Stimulated activated CD4-positive, alpha-beta T cell treated with anti-CD3 and anti-CD28 coated beads, Interleukin-1b, Interleukin-23, amount 100 ng/mL, for 4 hours (primary cell): ENCODE results near the gene UBN1.

ENCODE experiments used
- DNase-seq, 2 donors: peaks; one replicate each; pipeline ENCODE4 v3.0.0-alpha.2; 2020; ENCODE audit warnings: low read depth in 2 of 2

UBN1 gene

DNA sequence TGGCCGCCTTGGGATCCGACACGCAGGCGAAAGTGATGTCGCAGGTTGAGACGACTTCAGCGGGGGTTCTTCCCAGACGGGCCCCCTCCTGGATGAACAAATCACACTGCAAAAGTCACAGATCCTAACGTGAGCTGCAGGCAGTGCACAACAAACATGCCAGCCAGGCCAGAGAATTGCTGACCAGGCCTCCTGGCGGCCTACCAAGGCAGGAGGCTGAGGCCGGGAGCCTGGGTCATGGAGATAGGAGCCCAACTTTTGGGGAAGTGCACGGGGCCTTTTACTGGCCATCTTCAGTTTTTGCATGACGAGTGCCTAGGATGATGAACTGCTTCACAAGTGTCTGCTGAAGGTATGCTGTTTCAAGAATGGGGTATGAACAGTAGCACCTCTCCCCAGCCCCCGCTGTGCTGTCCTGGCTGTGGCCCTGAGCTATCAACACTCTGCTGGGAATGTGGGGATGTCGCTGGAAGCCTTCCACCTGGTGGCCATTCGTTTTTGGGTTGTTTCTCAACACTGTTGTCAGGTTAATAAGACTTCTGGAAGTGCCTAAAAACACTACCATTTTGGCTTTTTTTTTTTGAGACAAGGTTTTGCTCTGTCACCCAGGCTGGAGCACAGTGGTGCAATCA, 32.6 kb upstream of the UBN1 start:
- DNase-seq: no peak

DNA sequence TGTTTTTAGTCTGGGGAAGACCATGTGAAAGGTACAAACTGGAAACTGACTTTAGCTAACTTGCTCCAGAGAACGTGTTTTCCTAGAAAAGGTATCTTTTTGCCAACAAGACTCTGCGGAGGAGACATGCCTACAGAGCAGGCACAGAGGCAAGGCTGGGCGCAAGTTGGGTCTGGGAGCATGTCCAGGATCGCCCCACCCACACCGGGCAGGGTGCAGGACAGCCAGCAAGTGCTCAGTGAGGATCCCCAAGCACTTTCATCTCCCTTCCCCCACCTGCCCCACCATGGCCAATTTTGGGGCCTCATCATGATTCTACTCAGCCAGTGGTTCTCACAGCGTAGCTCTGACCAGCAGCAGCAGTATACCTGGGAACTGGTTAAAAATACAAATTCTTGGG, 26.6 kb upstream of the UBN1 start:
- no peak for DNase-seq

GRCh38 chr16:4825196-4825595, 22.1 kb upstream of the UBN1 start:
- no peak for DNase-seq

GRCh38 chr16:4826526-4826925, 20.8 kb upstream of the UBN1 start:
- DNase-seq: no peak

- no peak for DNase-seq
Measured at GRCh38 chr16:4826980-4827379, 20.3 kb upstream of the UBN1 start.

- DNase-seq: no peak
Measured at GRCh38 chr16:4828567-4829321, 18.5 kb upstream of the UBN1 start.

DNA sequence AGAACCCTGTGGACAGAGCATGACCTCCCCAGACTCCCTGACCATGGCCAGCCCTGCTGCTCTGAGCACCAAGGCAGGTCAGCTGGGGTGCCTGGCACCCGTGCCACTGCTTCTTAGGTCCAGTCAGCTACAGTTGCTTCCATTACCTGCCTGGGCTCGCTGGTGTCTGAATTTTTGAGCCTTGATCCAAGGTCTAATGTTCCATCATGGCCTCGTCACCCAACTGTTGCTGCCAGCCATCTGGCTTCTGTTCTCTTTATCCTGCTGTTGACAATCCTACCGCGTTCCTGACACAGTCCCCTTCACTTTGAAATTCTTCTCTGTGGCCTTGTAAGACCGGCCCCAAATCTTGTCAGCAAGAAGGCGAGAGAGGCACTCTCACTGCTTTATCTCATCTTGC, 16.9 kb upstream of the UBN1 start:
- no peak for DNase-seq

GRCh38 chr16:4831616-4832015, 15.7 kb upstream of the UBN1 start:
- no peak for DNase-seq

GRCh38 chr16:4832698-4833343, 14.5 kb upstream of the UBN1 start:
- no peak for DNase-seq

DNA sequence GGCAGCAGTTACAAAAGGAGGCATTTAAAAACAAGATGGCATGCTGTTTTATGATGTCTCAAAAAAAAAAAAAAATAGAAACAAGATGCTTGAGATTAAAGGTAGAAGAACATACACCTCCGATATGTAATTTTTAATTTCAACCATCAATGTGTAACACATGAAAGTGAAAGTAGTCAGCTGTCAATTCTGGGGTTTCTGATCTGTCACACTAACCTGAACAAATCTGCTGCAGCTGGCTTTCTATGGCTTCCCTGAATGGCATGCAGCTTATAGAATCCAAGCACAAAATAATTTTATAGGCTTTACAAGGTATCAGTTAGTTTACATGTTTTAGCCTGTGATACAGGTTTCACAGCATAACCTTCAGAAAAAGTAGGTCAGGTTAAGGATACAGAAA, 13.7 kb upstream of the UBN1 start:
- no peak for DNase-seq

- DNase-seq: no peak
Measured at GRCh38 chr16:4836727-4837126, 10.6 kb upstream of the UBN1 start.

DNA sequence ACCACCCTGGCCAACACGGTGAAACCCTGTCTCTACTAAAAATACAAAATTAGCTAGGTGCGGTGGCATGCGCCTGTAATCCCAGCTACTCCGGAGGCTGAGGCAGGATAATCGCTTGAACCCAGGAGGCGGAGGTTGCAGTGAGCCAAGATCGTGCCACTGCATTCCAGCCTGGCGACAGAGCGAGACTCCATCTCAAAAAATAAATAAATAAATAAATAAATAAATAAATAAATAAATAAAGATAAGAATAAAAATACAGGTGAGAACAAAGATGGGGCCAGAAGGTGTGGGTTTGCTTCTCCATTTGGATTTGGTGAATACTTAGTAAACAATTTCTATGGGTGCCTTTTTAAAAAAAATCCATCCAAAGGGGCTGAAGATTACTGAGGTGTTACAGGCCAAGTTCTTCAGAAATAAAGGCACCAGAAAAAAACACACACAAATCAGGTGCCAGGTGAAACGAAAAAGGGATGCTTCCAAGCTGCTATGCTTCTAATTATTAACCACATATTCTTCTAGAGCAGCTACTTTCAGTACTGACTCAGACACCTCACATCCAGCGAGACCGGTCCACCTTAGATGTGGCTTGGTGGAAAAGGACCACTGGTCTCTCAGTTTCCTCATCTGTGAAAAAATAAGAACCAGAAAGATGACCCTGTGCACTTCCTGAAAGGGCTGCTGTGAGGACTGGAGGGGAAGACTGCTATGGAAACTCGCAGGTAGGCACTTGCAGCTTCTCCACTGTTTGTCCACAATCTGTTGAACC, 9.4 kb upstream of the UBN1 start:
- no peak for DNase-seq

DNA sequence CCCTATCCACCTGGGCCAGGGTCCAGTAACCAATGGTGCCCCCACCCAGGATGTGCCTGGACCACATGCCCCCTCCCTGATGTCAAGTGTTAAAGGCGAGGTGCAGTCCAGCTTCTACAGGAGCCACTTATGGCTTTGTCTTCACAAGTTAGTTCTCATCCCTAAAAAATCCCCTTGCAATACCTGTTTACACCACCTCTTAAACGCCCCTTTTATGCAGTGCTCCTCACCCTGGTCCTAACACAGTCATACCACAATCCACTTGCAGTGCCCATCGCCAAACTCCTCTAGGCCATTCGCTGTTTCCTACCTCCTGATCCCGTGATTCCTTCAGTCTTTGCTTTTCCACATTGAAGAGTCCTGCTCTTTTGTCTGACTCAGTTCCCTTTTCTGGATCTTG, 7.3 kb upstream of the UBN1 start:
- no peak for DNase-seq

DNA sequence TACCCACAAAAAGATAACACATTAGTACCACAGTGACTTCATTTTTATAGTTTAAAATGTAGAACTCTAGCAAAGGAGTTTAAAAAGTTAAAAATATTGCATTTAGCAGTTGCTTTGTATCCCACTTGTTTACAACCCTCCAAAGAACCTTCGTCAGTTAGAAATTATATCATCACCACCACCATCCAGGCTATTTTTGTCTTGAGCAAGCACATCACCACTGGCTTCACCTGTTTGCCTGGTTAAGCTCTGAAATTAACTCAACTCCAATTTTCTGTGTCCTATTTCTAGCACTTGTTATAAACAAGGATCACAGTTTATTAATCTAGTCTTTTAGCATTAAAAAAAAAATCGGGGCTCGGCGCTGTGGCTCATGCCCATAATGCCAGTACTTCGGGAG, 6.3 kb upstream of the UBN1 start:
- no peak for DNase-seq

DNA sequence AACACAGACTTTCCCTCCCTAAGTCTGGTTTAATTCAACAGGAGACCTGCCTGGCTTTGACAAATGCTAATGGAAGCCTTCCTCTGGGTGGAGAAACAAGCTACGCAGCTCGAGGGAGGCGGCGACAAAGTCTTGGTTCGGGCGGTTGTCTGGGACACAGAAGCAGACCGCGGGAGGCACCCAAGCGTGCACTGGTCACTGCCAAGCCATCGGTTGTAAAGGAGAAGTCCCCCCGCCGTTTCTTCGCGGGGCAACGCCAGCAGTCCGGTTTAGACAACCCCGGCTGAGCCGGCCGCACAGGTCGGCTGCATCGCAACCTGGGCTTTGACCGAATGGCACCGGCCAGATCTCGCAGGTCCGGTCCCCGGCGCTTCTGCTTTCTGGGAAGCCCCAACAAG, 779 bp upstream of the UBN1 start:
- peak in 1 of 2 donors; percentile 3 for DNase-seq

DNA sequence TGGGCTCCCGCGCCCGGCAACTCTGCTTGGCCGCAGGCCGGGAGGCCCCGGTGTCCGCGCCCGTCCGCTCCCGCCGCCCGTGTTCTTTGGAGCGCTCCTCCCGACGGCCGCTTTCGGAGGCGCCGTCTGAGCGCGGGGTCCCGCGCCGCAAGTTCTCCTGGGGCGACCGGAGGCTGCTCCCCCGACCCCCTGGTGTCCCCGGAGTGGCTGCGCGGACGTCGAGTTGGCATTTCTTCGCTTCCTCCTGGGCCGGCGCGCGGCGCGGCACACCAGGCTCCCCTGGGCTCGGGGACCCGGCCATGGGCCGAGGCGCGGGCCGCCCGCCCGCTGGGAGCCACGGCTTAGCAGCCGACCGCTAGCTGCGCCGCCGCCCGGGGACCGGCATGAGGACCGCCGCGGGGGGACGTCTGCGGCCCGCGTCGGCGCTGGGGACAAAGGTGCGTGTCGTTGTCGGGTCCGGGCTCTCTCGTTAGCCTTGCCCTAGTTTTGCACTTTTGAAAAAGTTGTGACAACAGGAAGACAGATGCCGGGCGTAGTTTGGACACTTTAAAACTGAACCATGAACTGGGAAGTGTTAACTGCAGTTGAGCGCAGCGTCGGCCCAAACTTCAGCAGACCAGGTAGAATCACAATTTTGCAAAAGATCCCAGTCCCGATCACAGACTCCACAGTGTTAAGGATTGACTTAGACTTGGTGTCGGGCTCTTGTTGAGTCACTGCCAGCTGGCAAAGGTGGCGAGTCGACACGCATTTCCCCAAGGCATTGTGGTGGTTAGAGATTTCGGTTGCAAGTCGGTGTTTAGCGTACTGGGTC, 700 bp downstream of the UBN1 start:
- DNase-seq: peak; percentile 7 to 31

- no peak for DNase-seq
Measured at GRCh38 chr16:4850211-4850610, 2.9 kb downstream of the UBN1 start.

- DNase-seq: no peak
Measured at GRCh38 chr16:4852221-4852872, 5.1 kb downstream of the UBN1 start.

DNA sequence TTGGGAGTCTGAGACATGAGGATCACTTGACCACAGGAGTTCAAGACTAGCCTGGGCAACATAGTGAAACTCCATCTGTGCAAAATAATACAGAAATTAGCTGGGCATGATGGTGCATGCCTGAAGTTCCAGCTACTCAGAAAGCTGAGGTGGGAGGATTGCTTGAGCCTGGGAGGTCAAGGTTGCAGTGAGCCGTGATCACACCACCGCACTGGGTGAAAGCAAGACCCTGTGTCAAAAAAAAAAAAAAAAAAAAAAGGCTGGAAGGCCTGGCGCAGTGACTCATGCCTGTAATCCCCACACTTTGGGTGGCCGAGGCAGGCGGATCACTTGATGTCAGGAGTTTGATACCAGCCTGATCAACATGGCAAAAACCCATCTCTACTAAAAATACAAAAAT, 8.1 kb downstream of the UBN1 start:
- DNase-seq: no peak

- no peak for DNase-seq
Measured at GRCh38 chr16:4855804-4856203, 8.5 kb downstream of the UBN1 start.
